ENCODE data around the gene MARCHF10. TPM values are rescaled to one million over a fixed set of nuclear protein-coding genes. Genes with fewer than 3 reads are reported as not detected.

MARCHF10 gene
- total and polyA plus RNA-seq, 9 of the 15 experiments (the other 6 are each of a cell fraction or from before 2014, with no cell fraction given), result not detected

- TF ChIP-seq, protein P1, sequence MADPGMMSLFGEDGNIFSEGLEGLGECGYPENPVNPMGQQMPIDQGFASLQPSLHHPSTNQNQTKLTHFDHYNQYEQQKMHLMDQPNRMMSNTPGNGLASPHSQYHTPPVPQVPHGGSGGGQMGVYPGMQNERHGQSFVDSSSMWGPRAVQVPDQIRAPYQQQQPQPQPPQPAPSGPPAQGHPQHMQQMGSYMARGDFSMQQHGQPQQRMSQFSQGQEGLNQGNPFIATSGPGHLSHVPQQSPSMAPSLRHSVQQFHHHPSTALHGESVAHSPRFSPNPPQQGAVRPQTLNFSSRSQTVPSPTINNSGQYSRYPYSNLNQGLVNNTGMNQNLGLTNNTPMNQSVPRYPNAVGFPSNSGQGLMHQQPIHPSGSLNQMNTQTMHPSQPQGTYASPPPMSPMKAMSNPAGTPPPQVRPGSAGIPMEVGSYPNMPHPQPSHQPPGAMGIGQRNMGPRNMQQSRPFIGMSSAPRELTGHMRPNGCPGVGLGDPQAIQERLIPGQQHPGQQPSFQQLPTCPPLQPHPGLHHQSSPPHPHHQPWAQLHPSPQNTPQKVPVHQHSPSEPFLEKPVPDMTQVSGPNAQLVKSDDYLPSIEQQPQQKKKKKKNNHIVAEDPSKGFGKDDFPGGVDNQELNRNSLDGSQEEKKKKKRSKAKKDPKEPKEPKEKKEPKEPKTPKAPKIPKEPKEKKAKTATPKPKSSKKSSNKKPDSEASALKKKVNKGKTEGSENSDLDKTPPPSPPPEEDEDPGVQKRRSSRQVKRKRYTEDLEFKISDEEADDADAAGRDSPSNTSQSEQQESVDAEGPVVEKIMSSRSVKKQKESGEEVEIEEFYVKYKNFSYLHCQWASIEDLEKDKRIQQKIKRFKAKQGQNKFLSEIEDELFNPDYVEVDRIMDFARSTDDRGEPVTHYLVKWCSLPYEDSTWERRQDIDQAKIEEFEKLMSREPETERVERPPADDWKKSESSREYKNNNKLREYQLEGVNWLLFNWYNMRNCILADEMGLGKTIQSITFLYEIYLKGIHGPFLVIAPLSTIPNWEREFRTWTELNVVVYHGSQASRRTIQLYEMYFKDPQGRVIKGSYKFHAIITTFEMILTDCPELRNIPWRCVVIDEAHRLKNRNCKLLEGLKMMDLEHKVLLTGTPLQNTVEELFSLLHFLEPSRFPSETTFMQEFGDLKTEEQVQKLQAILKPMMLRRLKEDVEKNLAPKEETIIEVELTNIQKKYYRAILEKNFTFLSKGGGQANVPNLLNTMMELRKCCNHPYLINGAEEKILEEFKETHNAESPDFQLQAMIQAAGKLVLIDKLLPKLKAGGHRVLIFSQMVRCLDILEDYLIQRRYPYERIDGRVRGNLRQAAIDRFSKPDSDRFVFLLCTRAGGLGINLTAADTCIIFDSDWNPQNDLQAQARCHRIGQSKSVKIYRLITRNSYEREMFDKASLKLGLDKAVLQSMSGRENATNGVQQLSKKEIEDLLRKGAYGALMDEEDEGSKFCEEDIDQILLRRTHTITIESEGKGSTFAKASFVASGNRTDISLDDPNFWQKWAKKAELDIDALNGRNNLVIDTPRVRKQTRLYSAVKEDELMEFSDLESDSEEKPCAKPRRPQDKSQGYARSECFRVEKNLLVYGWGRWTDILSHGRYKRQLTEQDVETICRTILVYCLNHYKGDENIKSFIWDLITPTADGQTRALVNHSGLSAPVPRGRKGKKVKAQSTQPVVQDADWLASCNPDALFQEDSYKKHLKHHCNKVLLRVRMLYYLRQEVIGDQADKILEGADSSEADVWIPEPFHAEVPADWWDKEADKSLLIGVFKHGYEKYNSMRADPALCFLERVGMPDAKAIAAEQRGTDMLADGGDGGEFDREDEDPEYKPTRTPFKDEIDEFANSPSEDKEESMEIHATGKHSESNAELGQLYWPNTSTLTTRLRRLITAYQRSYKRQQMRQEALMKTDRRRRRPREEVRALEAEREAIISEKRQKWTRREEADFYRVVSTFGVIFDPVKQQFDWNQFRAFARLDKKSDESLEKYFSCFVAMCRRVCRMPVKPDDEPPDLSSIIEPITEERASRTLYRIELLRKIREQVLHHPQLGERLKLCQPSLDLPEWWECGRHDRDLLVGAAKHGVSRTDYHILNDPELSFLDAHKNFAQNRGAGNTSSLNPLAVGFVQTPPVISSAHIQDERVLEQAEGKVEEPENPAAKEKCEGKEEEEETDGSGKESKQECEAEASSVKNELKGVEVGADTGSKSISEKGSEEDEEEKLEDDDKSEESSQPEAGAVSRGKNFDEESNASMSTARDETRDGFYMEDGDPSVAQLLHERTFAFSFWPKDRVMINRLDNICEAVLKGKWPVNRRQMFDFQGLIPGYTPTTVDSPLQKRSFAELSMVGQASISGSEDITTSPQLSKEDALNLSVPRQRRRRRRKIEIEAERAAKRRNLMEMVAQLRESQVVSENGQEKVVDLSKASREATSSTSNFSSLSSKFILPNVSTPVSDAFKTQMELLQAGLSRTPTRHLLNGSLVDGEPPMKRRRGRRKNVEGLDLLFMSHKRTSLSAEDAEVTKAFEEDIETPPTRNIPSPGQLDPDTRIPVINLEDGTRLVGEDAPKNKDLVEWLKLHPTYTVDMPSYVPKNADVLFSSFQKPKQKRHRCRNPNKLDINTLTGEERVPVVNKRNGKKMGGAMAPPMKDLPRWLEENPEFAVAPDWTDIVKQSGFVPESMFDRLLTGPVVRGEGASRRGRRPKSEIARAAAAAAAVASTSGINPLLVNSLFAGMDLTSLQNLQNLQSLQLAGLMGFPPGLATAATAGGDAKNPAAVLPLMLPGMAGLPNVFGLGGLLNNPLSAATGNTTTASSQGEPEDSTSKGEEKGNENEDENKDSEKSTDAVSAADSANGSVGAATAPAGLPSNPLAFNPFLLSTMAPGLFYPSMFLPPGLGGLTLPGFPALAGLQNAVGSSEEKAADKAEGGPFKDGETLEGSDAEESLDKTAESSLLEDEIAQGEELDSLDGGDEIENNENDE (IDR thresholded peaks at IDR 0.05; ENCODE audit: low read depth, low read length), result no peak
- TF ChIP-seq FUS (optimal IDR thresholded peaks at IDR 0.05; ENCODE audit: low read depth, low read length), result no peak
Observed at GRCh38 chr17:62656446-62656845, 151.7 kb downstream of the MARCHF10 start (continued).

Data from K562 (cell line).